ENCODE measurements around the gene C2orf42.

Gene C2orf42

GRCh38 chr2:70212298-70212932 lies 21.6 kb upstream of the C2orf42 start:
- DNase-seq (ENCODE audit: low read depth, low spot score) = no peak
- in situ Hi-C loops (cut with HindIII; ENCODE audit: low sequenced_read_pairs) = no loop called here
- no peak overlapping the region for H3K4me3 ChIP-seq (ENCODE audit: low read depth, low read length)
- TF ChIP-seq CTCF (IDR thresholded peaks at IDR 0.05; ENCODE audit: low read depth, low read length) = no peak

- no peak overlapping the region for H3K4me3 ChIP-seq (ENCODE audit: low read depth, low read length)
- in situ Hi-C loops (cut with HindIII; ENCODE audit: low sequenced_read_pairs) = no loop called here
- DNase-seq (ENCODE audit: low read depth, low spot score) = no peak
- no peak for TF ChIP-seq CTCF (IDR thresholded peaks at IDR 0.05; ENCODE audit: low read depth, low read length)
Measured at GRCh38 chr2:70211595-70211994, 20.8 kb upstream of the C2orf42 start.

DNA sequence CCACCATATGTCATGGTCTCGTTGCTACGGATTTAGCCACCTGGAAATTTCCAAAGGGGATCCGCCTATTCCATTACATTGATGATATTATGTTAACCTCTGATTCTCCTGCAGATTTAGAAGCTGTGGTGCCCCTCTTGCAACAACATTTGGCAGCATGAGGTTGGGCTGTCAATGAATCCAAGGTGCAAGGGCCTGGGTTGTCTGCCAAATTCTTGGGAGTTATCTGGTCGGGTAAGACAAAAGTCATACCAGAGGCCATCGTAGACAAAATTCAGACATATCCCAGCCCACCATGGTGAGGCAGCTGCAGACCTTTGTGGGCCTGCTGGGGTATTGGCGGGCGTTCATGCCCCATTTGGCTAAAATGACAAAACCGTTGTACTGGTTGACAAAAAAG lies 13.6 kb upstream of the C2orf42 start:
- no peak for TF ChIP-seq CTCF (IDR thresholded peaks at IDR 0.05; ENCODE audit: low read depth, low read length)
- no peak for DNase-seq (ENCODE audit: low read depth, low spot score)
- H3K4me3 ChIP-seq (ENCODE audit: low read depth, low read length) = no peak overlapping the region
- in situ Hi-C loops (cut with HindIII; ENCODE audit: low sequenced_read_pairs) = no loop called here

GRCh38 chr2:70203086-70203485 lies 12.3 kb upstream of the C2orf42 start:
- no peak for DNase-seq (ENCODE audit: low read depth, low spot score)
- TF ChIP-seq CTCF (IDR thresholded peaks at IDR 0.05; ENCODE audit: low read depth, low read length) = no peak
- in situ Hi-C loops (cut with HindIII; ENCODE audit: low sequenced_read_pairs) = no loop called here
- H3K4me3 ChIP-seq (ENCODE audit: low read depth, low read length) = no peak overlapping the region

DNA sequence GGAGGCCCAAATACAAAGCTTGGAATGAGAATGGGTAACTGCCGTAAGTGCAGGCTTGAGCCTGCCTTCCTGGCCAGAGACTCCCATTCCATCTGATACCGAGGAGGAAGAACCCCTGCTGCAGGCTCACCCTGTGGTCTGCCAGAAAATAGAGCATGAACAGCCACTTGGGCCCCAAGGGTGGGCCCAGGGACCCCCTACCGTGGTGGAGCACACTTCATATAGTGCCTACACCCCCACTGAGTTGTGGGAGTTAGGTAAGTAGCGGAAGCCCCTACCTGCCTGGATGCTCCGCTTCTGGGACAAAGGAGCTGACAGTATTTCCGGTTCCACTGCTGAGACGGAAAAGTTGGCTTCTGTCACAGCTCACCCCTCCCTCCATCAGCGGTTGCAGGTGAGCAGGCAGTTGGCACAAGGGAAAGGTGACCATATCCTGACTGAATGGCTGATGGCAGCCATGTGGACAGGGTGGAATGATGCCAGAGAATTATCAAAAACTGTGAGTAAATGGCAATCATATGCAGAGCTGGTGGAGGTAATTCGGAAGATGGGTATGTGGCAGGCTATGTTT lies 11.5 kb upstream of the C2orf42 start:
- in situ Hi-C loops (cut with HindIII; ENCODE audit: low sequenced_read_pairs) = no loop called here
- TF ChIP-seq CTCF (IDR thresholded peaks at IDR 0.05; ENCODE audit: low read depth, low read length) = no peak
- DNase-seq (ENCODE audit: low read depth, low spot score) = no peak
- H3K4me3 ChIP-seq (ENCODE audit: low read depth, low read length) = no peak overlapping the region

DNA sequence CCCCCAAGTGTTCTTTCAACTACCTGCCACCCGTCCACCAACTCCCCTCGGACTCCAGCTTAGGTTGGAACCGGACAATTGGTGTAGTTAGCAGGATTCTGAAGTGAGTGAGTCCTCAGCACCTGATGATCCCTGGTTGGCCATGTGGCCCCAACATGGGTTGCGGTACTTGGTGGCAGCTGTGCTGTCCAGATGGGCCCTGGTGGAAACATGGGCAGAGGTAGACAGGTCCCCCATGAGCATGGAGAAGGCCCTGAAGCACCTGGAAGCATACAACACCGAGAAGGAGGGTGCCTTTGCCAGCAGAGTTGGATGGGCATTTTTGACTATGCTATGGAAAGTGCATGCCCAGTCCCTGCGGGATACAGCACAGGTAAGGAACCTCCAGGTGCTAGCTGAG lies 11.0 kb upstream of the C2orf42 start:
- H3K4me3 ChIP-seq (ENCODE audit: low read depth, low read length) = no peak overlapping the region
- no peak for DNase-seq (ENCODE audit: low read depth, low spot score)
- in situ Hi-C loops (cut with HindIII; ENCODE audit: low sequenced_read_pairs) = no loop called here
- TF ChIP-seq CTCF (IDR thresholded peaks at IDR 0.05; ENCODE audit: low read depth, low read length) = no peak
